ENCODE data around the gene ADK. TPM values are rescaled to one million over a fixed set of nuclear protein-coding genes. Genes with fewer than 3 reads are reported as not detected.

The ADK gene
- total and polyA plus RNA-seq, 2 donors (not counting 1 experiment from before 2014, with no cell fraction given) = 25.3 to 47.8 TPM

- Histone ChIP-seq H3K9ac (ENCODE audit: insufficient read depth, low read length) (no peak overlapping the region), H3K4me2 (ENCODE audit: extremely low read depth, insufficient read depth, low read length) (no peak overlapping the region), H3K79me2 (ENCODE audit: control insufficient read depth, insufficient read depth, low read length) (no peaks in the 10 kb centered on the region), H3K27me3 (ENCODE audit: control insufficient read depth, insufficient read depth, low read length) (no peaks in the 10 kb centered on the region), H3K4me1 (ENCODE audit: control insufficient read depth, extremely low read depth, insufficient read depth, low read length) (peaks cover 2% of the 10 kb centered on the region), H4K20me1 (ENCODE audit: control insufficient read depth, extremely low read depth, insufficient read depth, low read length) (no peaks in the 10 kb centered on the region), H3K9me3 (ENCODE audit: control insufficient read depth, insufficient read depth, low read depth, low read length) (no peaks in the 10 kb centered on the region), H3K4me3 (replicated peaks in 1 of 4; ENCODE audit: control extremely low read depth in 1 of 4, insufficient read depth in 1 of 4, low read depth in 3 of 4, low read length in 4 of 4) (no peak overlapping the region), H3K36me3 (ENCODE audit: control insufficient read depth, insufficient read depth, low read length) (no peaks in the 10 kb centered on the region), H2AFZ (ENCODE audit: low read length) (no peak overlapping the region), H3K27ac (ENCODE audit: insufficient read depth, low read length) (no peak overlapping the region)
- TF ChIP-seq EZH2 (IDR thresholded peaks at IDR 0.05; ENCODE audit: low read length, missing control alignments) = no peak
- no peak for TF ChIP-seq CTCF (conservative IDR thresholded peaks at IDR 0.05 in 1 of 2, IDR thresholded peaks at IDR 0.05 in 1 of 2; ENCODE audit: low read depth in 1 of 2, low read length in 2 of 2)
- peak in 1 of 2 donors; percentile 25 for DNase-seq (ENCODE audit: low read depth in 2 of 2)
These were observed 288.2 kb downstream of the ADK start for GRCh38 chr10:74439213-74439612.

- Histone ChIP-seq H3K4me3 (replicated peaks in 1 of 4; ENCODE audit: control extremely low read depth in 1 of 4, insufficient read depth in 1 of 4, low read depth in 3 of 4, low read length in 4 of 4) (no peak overlapping the region), H2AFZ (ENCODE audit: low read length) (no peak overlapping the region), H3K4me1 (ENCODE audit: control insufficient read depth, extremely low read depth, insufficient read depth, low read length) (no peaks in the 10 kb centered on the region), H3K9me3 (ENCODE audit: control insufficient read depth, insufficient read depth, low read depth, low read length) (no peaks in the 10 kb centered on the region), H3K4me2 (ENCODE audit: extremely low read depth, insufficient read depth, low read length) (no peak overlapping the region), H3K27ac (ENCODE audit: insufficient read depth, low read length) (no peak overlapping the region), H3K79me2 (ENCODE audit: control insufficient read depth, insufficient read depth, low read length) (no peaks in the 10 kb centered on the region), H3K36me3 (ENCODE audit: control insufficient read depth, insufficient read depth, low read length) (no peaks in the 10 kb centered on the region), H4K20me1 (ENCODE audit: control insufficient read depth, extremely low read depth, insufficient read depth, low read length) (no peaks in the 10 kb centered on the region), H3K27me3 (ENCODE audit: control insufficient read depth, insufficient read depth, low read length) (no peaks in the 10 kb centered on the region), H3K9ac (ENCODE audit: insufficient read depth, low read length) (no peak overlapping the region)
- no peak for DNase-seq (ENCODE audit: low read depth in 2 of 2)
- TF ChIP-seq EZH2 (IDR thresholded peaks at IDR 0.05; ENCODE audit: low read length, missing control alignments) (no peak), CTCF (conservative IDR thresholded peaks at IDR 0.05 in 1 of 2, IDR thresholded peaks at IDR 0.05 in 1 of 2; ENCODE audit: low read depth in 1 of 2, low read length in 2 of 2) (no peak)
These were observed 294.5 kb downstream of the ADK start for GRCh38 chr10:74445493-74445892.

GRCh38 chr10:74450602-74451001 is 299.6 kb downstream of the ADK start:
- Histone ChIP-seq H2AFZ (ENCODE audit: low read length) (no peak overlapping the region), H3K4me2 (ENCODE audit: extremely low read depth, insufficient read depth, low read length) (no peak overlapping the region), H4K20me1 (ENCODE audit: control insufficient read depth, extremely low read depth, insufficient read depth, low read length) (no peaks in the 10 kb centered on the region), H3K36me3 (ENCODE audit: control insufficient read depth, insufficient read depth, low read length) (no peaks in the 10 kb centered on the region), H3K27ac (ENCODE audit: insufficient read depth, low read length) (no peak overlapping the region), H3K79me2 (ENCODE audit: control insufficient read depth, insufficient read depth, low read length) (no peaks in the 10 kb centered on the region), H3K9ac (ENCODE audit: insufficient read depth, low read length) (no peak overlapping the region), H3K27me3 (ENCODE audit: control insufficient read depth, insufficient read depth, low read length) (no peaks in the 10 kb centered on the region), H3K4me3 (replicated peaks in 1 of 4; ENCODE audit: control extremely low read depth in 1 of 4, insufficient read depth in 1 of 4, low read depth in 3 of 4, low read length in 4 of 4) (no peak overlapping the region), H3K4me1 (ENCODE audit: control insufficient read depth, extremely low read depth, insufficient read depth, low read length) (no peaks in the 10 kb centered on the region), H3K9me3 (ENCODE audit: control insufficient read depth, insufficient read depth, low read depth, low read length) (no peaks in the 10 kb centered on the region)
- TF ChIP-seq CTCF (conservative IDR thresholded peaks at IDR 0.05 in 1 of 2, IDR thresholded peaks at IDR 0.05 in 1 of 2; ENCODE audit: low read depth in 1 of 2, low read length in 2 of 2) (no peak), EZH2 (IDR thresholded peaks at IDR 0.05; ENCODE audit: low read length, missing control alignments) (no peak)
- no peak for DNase-seq (ENCODE audit: low read depth in 2 of 2)

All from fibroblast of lung (primary cell).